ENCODE data around the gene CRACDL.

DNA sequence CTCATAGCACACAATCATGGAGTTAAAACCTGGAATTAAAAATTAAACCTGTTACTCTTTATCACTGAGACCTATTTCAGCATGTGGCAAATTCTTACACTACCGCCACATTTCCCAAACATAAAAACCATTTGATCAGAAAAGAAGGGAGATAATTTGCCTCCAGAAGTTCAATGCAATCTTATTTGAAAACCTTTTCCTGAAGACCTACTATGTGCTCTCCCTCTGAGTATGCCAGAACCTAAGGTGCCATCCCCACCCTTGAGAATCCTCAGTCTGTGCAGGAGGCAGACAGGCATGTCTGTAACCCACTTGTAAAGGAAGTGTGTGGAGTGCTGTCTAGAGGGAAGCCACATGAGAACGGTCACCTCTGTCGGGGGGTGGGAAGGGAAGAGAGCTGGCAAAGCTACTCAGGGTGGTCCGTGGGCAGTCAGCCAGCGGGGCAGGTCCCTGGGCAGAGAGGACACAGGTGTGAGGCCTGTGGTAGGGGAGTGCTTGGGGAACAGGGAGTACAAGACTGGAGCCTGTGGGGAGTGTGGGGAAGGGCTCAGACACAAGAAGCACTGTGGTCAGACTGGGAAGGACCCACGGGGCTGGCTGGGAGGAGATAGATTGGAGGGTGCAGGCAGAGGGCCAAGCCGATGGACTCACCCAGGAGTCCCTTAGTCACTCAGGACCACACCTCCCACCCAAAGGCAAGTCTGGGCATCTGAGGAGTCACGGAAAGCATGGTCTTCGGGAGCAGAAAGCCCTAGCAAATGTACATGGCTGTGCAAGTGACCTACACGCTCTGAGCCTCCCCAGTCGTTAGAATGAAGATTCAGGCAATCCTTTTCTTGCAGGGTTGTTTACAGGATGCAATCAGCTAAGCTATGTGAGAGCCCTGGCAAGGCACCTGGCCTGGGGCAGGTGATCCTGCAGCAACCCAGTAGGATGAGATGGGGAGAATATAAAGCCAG, 22.8 kb downstream of the CRACDL start:
- TF ChIP-seq CSRNP3 (CRISPR knock-in tag; IDR thresholded peaks at IDR 0.05) = no peak
- TF ChIP-seq CSDC2 (CRISPR knock-in tag; IDR thresholded peaks at IDR 0.05) = no peak
- no peak for TF ChIP-seq ZFP30 (CRISPR knock-in tag; IDR thresholded peaks at IDR 0.05)
- no peak for TF ChIP-seq TOX (CRISPR knock-in tag; IDR thresholded peaks at IDR 0.05; ENCODE audit: borderline replicate concordance)
- no peak for TF ChIP-seq BACH2 (CRISPR knock-in tag; IDR thresholded peaks at IDR 0.05; ENCODE audit: borderline replicate concordance)
- TF ChIP-seq PPARA (CRISPR knock-in tag; IDR thresholded peaks at IDR 0.05; ENCODE audit: borderline replicate concordance) = no peak
- no peak for TF ChIP-seq TSHZ2 (CRISPR knock-in tag; IDR thresholded peaks at IDR 0.05)
- TF ChIP-seq CREB5 (CRISPR knock-in tag; IDR thresholded peaks at IDR 0.05; ENCODE audit: low read depth) = no peak

Data from SK-N-SH treated with all-trans-retinoic acid at 6 μM for 48 hours (cell line).